Suppressor macrophage (primary cell): ENCODE data around the gene TMEM97.
A peak's percentile ranks its signal among the peaks of the same experiment; 100 is the strongest.

Source experiments
- DNase-seq, 4 experiments: peaks; one replicate each; pipeline ENCODE4 v3.0.0-alpha.2; 2020 to 2022

Gene TMEM97

GRCh38 chr17:28317099-28317965 is 1.7 kb upstream of the TMEM97 start:
- no peak for DNase-seq

- no peak for DNase-seq
Observed at GRCh38 chr17:28317966-28318758, 838 bp upstream of the TMEM97 start.

- peak; percentile 25 to 46 (median 37) for DNase-seq
Observed at GRCh38 chr17:28319598-28319935, 567 bp downstream of the TMEM97 start.

- DNase-seq = no peak
Observed at GRCh38 chr17:28320215-28321061, 1.4 kb downstream of the TMEM97 start.

- DNase-seq = no peak
Observed at GRCh38 chr17:28324267-28324745, 5.3 kb downstream of the TMEM97 start.

- DNase-seq = peak in 3 of 4 experiments; percentile 27 to 65 (median 61)
Observed at GRCh38 chr17:28324781-28325180, 5.8 kb downstream of the TMEM97 start.

GRCh38 chr17:28325211-28325610 is 6.2 kb downstream of the TMEM97 start:
- no peak for DNase-seq

GRCh38 chr17:28326114-28326513 is 7.1 kb downstream of the TMEM97 start:
- DNase-seq = no peak

GRCh38 chr17:28327031-28327607 is 8.1 kb downstream of the TMEM97 start:
- no peak for DNase-seq

- no peak for DNase-seq
Observed at GRCh38 chr17:28327709-28328108, 8.7 kb downstream of the TMEM97 start.

- DNase-seq = no peak
Observed at GRCh38 chr17:28328325-28328724, 9.3 kb downstream of the TMEM97 start.

- no peak for DNase-seq
Observed at GRCh38 chr17:28330671-28331070, 11.7 kb downstream of the TMEM97 start.

GRCh38 chr17:28331891-28332420 is 13.0 kb downstream of the TMEM97 start:
- no peak for DNase-seq

- DNase-seq = no peak
Observed at GRCh38 chr17:28333083-28333746, 14.2 kb downstream of the TMEM97 start.

GRCh38 chr17:28334171-28334570 is 15.2 kb downstream of the TMEM97 start:
- DNase-seq = peak; percentile 29 to 62 (median 50)

- no peak for DNase-seq
Observed at GRCh38 chr17:28334666-28335200, 15.7 kb downstream of the TMEM97 start.

- DNase-seq = peak; percentile 98 to 100 (median 99)
Observed at GRCh38 chr17:28335201-28335958, 16.4 kb downstream of the TMEM97 start, which contains the start of the genes IFT20 and TNFAIP1. Gene IFT20, minus strand, starts transcription at chr17:28335472. Its CDS starts 3,487 bp downstream, at chr17:28331985. Gene TNFAIP1, plus strand, starts transcription at chr17:28335761. Its CDS starts 3,761 bp downstream, at chr17:28339522.

GRCh38 chr17:28335959-28336871 is 17.2 kb downstream of the TMEM97 start:
- peak in 3 of 4 experiments; percentile 31 to 49 (median 38) for DNase-seq
